ENCODE measurements around the gene SENP3. TPM values are rescaled to one million over a fixed set of nuclear protein-coding genes. Genes with fewer than 3 reads are reported as not detected.

Gene SENP3
- total and polyA plus RNA-seq, 2 of the 13 experiments (the other 11 are each of a cell fraction or from before 2014, with no cell fraction given), result 55.8 to 75.4 TPM

GRCh38 chr17:7528842-7529241 lies 32.9 kb upstream of the SENP3 start (continued):
- no peak for TF ChIP-seq ESRRA (CRISPR knock-in tag; IDR thresholded peaks at IDR 0.05; ENCODE audit: low read depth)
- TF ChIP-seq ZNF232 (CRISPR knock-in tag; IDR thresholded peaks at IDR 0.05; ENCODE audit: borderline replicate concordance), result no peak

DNA sequence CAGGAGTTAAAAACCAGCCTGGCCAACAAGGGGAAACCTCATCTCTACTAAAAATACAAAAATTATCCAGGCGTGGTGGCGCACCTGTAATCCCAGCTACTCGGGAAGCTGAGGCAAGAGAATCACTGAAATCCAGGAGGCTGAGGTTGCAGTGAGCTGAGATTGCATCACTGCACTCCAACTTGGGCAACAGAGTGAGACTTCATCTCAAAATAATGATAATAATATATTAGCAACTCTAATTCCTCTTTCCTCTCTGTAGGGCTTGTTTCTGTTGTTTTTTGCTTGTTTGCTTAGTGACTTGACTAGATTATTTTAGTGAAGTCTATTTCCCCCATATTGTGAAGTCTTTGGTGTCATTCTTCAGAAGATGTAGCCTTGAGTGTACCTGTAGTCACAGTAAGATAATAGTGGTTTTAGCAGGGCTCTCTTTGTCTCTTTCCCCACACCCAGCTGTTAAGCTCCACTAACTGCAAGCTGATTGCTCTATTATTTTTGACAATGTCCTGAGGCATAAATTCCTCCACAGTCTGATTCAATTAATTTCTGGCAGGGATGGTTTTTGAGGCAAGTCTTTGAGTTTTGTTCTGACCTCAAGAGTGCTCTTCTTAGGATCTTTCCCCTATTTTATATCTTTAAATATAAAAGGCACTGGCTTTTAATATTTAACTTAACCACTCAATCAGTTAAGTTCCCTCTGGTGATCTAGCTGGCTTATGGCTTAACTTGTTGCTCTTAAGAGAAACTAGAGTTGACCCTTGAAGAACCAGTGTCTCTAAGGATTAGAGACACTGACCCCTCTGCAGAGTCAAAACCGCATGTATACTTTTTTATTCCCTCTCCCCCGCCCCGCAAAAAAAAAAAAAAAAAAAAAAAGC lies 31.5 kb upstream of the SENP3 start:
- FAIRE-seq (no peak), DNase-seq (ENCODE audit: low spot score) (no peak), ATAC-seq (no peak)
- no peak overlapping the region for H3K4me2 ChIP-seq (ENCODE audit: low read depth, low read length)
- no peaks in the 10 kb centered on the region for H3K79me2 ChIP-seq (ENCODE audit: insufficient read depth, low read length)
- H3K4me1 ChIP-seq (ENCODE audit: insufficient read depth, low read length), result peaks cover 32% of the 10 kb centered on the region
- no peaks in the 10 kb centered on the region for H3K36me3 ChIP-seq (replicated peaks in 1 of 2; ENCODE audit: control insufficient read depth in 1 of 2, insufficient read depth in 2 of 2, low read length in 2 of 2)
- H3K27ac ChIP-seq (ENCODE audit: extremely low read length, insufficient read depth, low read length), result no peak overlapping the region
- intact Hi-C loops (cut with micrococcal nuclease; ENCODE audit: unreplicated experiment) (no loop called here), in situ Hi-C loops (cut with HindIII; ENCODE audit: extremely low pct_ligation_motif_present, low pct_unique_long_range_greater_than_20kb) (no loop called here)
- ChIA-PET CTCF (ENCODE audit: low intra/inter-chr PET ratio, low total read pairs) (no interaction called here), POLR2A (no interaction called here)
- no peak overlapping the region for H3K9ac ChIP-seq (ENCODE audit: insufficient read depth, low read depth, low read length)
- TF ChIP-seq CEBPG (CRISPR knock-in tag; IDR thresholded peaks at IDR 0.05) (0 out of 2 replicates have a peak, but pooled peaks have one; percentile 6), NR2C2 (CRISPR knock-in tag; IDR thresholded peaks at IDR 0.05; ENCODE audit: borderline replicate concordance) (no peak), TBP (CRISPR knock-in tag; IDR thresholded peaks at IDR 0.05) (no peak), PITX1 (CRISPR knock-in tag; IDR thresholded peaks at IDR 0.05) (no peak), CEBPB (IDR thresholded peaks at IDR 0.05; ENCODE audit: borderline replicate concordance, low read depth, low read length) (peak; percentile 55; the same call in 1 of the 2 replicates), ZNF550 (CRISPR knock-in tag; IDR thresholded peaks at IDR 0.05; ENCODE audit: borderline replicate concordance) (no peak)
- no peak overlapping the region for H3K4me3 ChIP-seq (replicated peaks in 1 of 3; ENCODE audit: insufficient read depth in 1 of 3, low read depth in 2 of 3, low read length in 3 of 3)
- H3K27me3 ChIP-seq (ENCODE audit: control insufficient read depth in 1 of 2, insufficient read depth in 2 of 2, low read length in 2 of 2), result peaks cover 0 to 1% of the 10 kb centered on the region in 2 experiments; a peak in 1 of 5 replicates
- WGBS (ENCODE audit: low lambda C conversion rate), result 32% methylated on average over 6 of the region's 6 CpGs
- no peak overlapping the region for H2AFZ ChIP-seq (ENCODE audit: low read length)
- no TSS peak for BruUV-seq (replicated peaks)
- no peaks in the 10 kb centered on the region for H3K9me3 ChIP-seq (ENCODE audit: low read length)
- no peaks in the 10 kb centered on the region for H4K20me1 ChIP-seq (ENCODE audit: insufficient read depth, low read length)
